AG04450 (cell line): ENCODE data around the gene ARMC9. TPM values are rescaled to one million over a fixed set of nuclear protein-coding genes. Genes with fewer than 3 reads are reported as not detected.

ENCODE experiments used
- CTCF ChIA-PET: fragments of 300-600, 350-600 bp; formaldehyde crosslinking; extraction: SDS; loops from one replicate; lab custom pipeline; 2022; ENCODE audit warnings: antibody characterized with exemption, inconsistent platforms; lab: Charles Lee
- POLR2A ChIA-PET: fragments of 350-600 bp; formaldehyde crosslinking; extraction: SDS; loops from one replicate; lab custom pipeline; 2021; ENCODE audit warnings: antibody characterized with exemption, inconsistent platforms; lab: Yijun Ruan, JAX
- DNase-seq: peaks from one replicate; pipeline ENCODE4 v3.0.0-alpha.2; 2011; ENCODE audit warnings: low read depth, low spot score
- H3K27ac ChIP-seq: one replicate; pipeline ENCODE4 v1.5.1; 2012; ENCODE audit warnings: low read depth, low read length, control low read depth
- H3K27me3 ChIP-seq: one replicate; pipeline ENCODE4 v1.6.0; 2012; ENCODE audit warnings: low read length; ENCODE audit not compliant: control insufficient read depth, insufficient read depth
- H3K4me3 ChIP-seq: 2 replicates; pipeline ENCODE4 v1.5.1; 2011; ENCODE audit warnings: mild to moderate bottlenecking, low read depth, low read length, control low read depth
- H3K9me3 ChIP-seq: 2 replicates; pipeline ENCODE4 v1.5.1; 2012; ENCODE audit warnings: low read length; ENCODE audit not compliant: control insufficient read depth, insufficient read depth
- polyA plus RNA-seq: library from polyadenylated mRNA; depleted of rRNA; stranded (reverse); fragments of >200 nt; gene quantifications from 2 replicates; pipeline ENCODE4 v1.2.3, GENCODE V29; 2011
- TF ChIP-seq, protein P1 (sequence below): IDR thresholded peaks from 2 replicates; pipeline ENCODE4 v1.5.1; 2011; ENCODE audit warnings: low read depth, low read length, control low read depth, inconsistent platforms

ARMC9 gene
- polyA plus RNA-seq, 1 experiment, result 49.4 TPM

DNA sequence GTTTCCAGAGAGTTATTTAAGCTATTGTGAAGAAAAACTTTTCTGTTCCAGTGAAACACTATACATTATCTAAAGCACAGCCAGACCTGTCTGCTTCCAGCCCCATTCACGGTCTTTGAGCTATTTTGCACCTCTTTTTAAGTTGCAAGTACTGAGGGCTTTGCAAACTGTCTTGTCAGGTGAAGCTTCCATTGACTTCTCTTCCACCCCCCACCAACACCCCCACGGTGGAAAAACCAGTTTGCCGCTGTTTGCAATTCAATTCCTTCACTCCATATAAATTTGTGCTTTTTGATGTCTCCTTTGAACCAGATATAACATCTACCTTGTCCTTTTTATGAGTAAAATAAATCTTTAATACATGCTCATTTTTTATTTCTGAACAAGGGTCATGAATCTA lies 212.8 kb downstream of the ARMC9 start:
- H3K27ac ChIP-seq, result no peak overlapping the region
- POLR2A ChIA-PET, result interaction anchor here (0.6 to 1.9 kb wide), 3 partner anchors 23 to 53 kb away, joined by 3 to 8 read pairs (median 4); partner anchors contain the start of gene NCL
- TF ChIP-seq, protein P1, sequence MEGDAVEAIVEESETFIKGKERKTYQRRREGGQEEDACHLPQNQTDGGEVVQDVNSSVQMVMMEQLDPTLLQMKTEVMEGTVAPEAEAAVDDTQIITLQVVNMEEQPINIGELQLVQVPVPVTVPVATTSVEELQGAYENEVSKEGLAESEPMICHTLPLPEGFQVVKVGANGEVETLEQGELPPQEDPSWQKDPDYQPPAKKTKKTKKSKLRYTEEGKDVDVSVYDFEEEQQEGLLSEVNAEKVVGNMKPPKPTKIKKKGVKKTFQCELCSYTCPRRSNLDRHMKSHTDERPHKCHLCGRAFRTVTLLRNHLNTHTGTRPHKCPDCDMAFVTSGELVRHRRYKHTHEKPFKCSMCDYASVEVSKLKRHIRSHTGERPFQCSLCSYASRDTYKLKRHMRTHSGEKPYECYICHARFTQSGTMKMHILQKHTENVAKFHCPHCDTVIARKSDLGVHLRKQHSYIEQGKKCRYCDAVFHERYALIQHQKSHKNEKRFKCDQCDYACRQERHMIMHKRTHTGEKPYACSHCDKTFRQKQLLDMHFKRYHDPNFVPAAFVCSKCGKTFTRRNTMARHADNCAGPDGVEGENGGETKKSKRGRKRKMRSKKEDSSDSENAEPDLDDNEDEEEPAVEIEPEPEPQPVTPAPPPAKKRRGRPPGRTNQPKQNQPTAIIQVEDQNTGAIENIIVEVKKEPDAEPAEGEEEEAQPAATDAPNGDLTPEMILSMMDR, result no peak
- CTCF ChIA-PET, result interaction anchor here (1.2 to 10.2 kb wide), 11 partner anchors 9 to 307 kb away, joined by 3 to 173 read pairs (median 6); no protein-coding TSS in a partner anchor
- H3K9me3 ChIP-seq, result peaks cover 11% of the 10 kb centered on the region
- no peak for DNase-seq
- H3K4me3 ChIP-seq, result no peak overlapping the region
- no peaks in the 10 kb centered on the region for H3K27me3 ChIP-seq

DNA sequence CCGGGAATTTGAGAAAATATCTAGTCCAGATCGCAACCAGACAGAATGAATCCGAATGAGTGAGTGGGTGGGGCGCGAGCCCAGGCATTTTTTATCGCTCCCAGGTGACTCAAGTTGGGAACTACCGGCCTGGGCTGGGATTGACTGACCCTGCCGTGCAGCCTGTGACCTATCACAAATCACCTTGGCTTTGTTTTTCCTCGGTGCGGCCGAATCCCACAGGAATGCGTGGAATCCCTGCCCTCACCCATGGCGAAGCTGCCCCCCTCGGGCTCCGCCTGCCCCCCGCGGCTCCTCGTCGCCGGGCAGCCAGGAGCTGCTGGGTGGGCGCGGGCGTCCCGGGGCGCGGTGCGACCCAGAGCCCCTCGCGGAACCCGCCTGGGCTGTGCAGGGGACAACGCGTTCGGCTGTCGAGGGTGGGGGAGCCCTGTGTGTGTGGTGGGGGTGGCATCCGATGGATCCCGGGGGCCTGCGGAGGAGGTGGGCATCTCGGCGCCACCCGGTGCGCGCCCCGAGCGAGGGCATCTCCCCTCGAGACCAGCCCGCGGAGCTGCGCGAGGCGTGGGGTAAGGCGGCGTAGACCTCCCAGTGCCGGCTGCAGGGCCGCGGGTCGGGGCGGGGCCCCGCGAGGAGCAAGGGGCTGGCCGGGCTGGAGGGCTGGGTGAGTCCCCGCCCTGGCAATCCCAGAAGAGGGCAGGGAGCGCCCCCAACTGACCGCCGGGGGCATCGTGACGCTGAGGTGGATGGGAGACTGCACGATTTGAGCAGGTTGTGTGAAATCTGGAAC lies 213.6 kb downstream of the ARMC9 start:
- TF ChIP-seq, protein P1, result peak; percentile 92
- peaks cover 11% of the 10 kb centered on the region for H3K9me3 ChIP-seq
- ChIA-PET POLR2A (interaction anchor here (0.5 to 1.9 kb wide), 10 partner anchors 24 to 439 kb away, joined by 3 to 10 read pairs (median 3); partner anchors contain the start of genes NCL and PSMD1), CTCF (interaction anchor here (0.6 to 10.2 kb wide), 57 partner anchors 9 to 547 kb away, joined by 3 to 173 read pairs (median 4); partner anchors contain the start of gene ITM2C)
- H3K27ac ChIP-seq, result no peak overlapping the region
- H3K27me3 ChIP-seq, result no peaks in the 10 kb centered on the region
- DNase-seq, result peak; percentile 50
- H3K4me3 ChIP-seq, result peak overlapping the region; percentile 73

DNA sequence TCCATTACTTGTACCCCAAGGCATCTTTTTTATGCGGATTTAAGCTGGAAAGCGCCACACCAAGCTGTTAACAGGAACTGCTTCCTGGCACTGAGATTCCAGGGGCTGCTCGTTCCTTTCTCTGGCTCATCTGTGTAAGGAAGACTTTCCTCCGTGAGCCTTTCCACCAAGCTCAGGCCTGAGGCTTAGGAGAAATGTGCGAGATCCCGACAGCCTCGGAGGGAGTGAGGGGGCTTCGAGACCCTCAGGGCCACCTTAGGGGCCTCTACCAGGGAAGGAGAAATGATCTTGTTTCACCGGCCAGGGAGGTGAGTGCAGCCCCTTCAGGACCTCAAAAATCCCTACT lies 214.2 kb downstream of the ARMC9 start:
- DNase-seq, result no peak
- peaks cover 11% of the 10 kb centered on the region for H3K9me3 ChIP-seq
- CTCF ChIA-PET, result interaction anchor here (0.6 to 10.2 kb wide), 58 partner anchors 9 to 548 kb away, joined by 3 to 173 read pairs (median 4); partner anchors contain the start of gene ITM2C
- no peaks in the 10 kb centered on the region for H3K27me3 ChIP-seq
- POLR2A ChIA-PET, result interaction anchor here (0.6 to 1.9 kb wide), 7 partner anchors 24 to 301 kb away, joined by 3 to 10 read pairs (median 3); partner anchors contain the start of gene NCL
- TF ChIP-seq, protein P1, result no peak
- peak overlapping the region; percentile 73 for H3K4me3 ChIP-seq
- no peak overlapping the region for H3K27ac ChIP-seq

DNA sequence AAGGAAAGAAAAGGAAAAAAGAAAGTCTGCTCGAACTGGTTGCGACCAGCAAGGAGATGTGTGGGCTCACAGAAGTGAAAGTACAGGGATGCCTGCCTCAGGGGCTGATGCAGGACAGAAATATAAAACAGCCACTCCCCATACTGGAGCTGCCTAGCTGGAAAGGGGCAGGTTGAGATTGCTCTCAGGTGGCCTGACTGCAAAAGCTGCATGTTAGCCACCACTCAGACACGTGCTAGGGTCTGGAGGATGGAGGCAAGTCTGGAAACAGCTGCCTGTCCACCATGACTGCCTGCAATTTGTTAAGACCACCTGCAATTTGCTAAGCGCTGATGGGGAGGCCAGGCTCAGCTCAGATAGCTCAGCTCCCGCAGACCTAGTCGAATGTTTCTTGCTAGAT lies 215.0 kb downstream of the ARMC9 start:
- ChIA-PET POLR2A (no interaction called here), CTCF (interaction anchor here (1.1 to 10.2 kb wide), 15 partner anchors 10 to 318 kb away, joined by 3 to 173 read pairs (median 8); no protein-coding TSS in a partner anchor)
- DNase-seq, result no peak
- H3K9me3 ChIP-seq, result peaks cover 11% of the 10 kb centered on the region
- H3K27ac ChIP-seq, result no peak overlapping the region
- TF ChIP-seq, protein P1, result no peak
- no peaks in the 10 kb centered on the region for H3K27me3 ChIP-seq
- no peak overlapping the region for H3K4me3 ChIP-seq
